Adipocyte (in vitro differentiated cells): ENCODE data around the gene MTHFS.

Experiments
- DNase-seq: peaks from one replicate; pipeline ENCODE4 v3.0.0-alpha.2; 2015; ENCODE audit warnings: low read depth
- H3K27me3 ChIP-seq: replicated peaks from 2 replicates; pipeline ENCODE4 v1.7.0; 2013; ENCODE audit warnings: mild to moderate bottlenecking, low read length, moderate library complexity; ENCODE audit not compliant: control insufficient read depth, insufficient read depth
- H3K36me3 ChIP-seq: 2 replicates; pipeline ENCODE4 v1.7.0; 2013; ENCODE audit warnings: low read length, mild to moderate bottlenecking, moderate library complexity; ENCODE audit not compliant: control insufficient read depth, insufficient read depth, severe bottlenecking
- H3K4me1 ChIP-seq: 2 replicates; pipeline ENCODE4 v1.7.0; 2013; ENCODE audit warnings: mild to moderate bottlenecking, low read length, moderate library complexity; ENCODE audit not compliant: control insufficient read depth, insufficient read depth
- H3K4me3 ChIP-seq: 2 replicates; pipeline ENCODE4 v1.7.0; 2013; ENCODE audit warnings: mild to moderate bottlenecking, low read length, moderate library complexity
- H3K9ac ChIP-seq: 2 replicates; pipeline ENCODE4 v1.7.0; 2013; ENCODE audit warnings: mild to moderate bottlenecking, low read length, moderate library complexity
- H3K9me3 ChIP-seq: 2 replicates; pipeline ENCODE4 v1.7.0; 2013; ENCODE audit warnings: mild to moderate bottlenecking, low read length, moderate library complexity; ENCODE audit not compliant: control insufficient read depth

The MTHFS gene

GRCh38 chr15:79868554-79868953 lies 28.3 kb downstream of the MTHFS start:
- Histone ChIP-seq H3K4me3 (no peak overlapping the region), H3K27me3 (no peaks in the 10 kb centered on the region), H3K36me3 (peaks cover 21% of the 10 kb centered on the region), H3K9me3 (peaks cover under 1% of the 10 kb centered on the region), H3K9ac (no peak overlapping the region), H3K4me1 (no peaks in the 10 kb centered on the region)
- no peak for DNase-seq

- no peaks in the 10 kb centered on the region for H3K27me3 ChIP-seq
- no peaks in the 10 kb centered on the region for H3K4me1 ChIP-seq
- H3K36me3 ChIP-seq: peaks cover 22% of the 10 kb centered on the region
- H3K9me3 ChIP-seq: no peaks in the 10 kb centered on the region
- H3K9ac ChIP-seq: no peak overlapping the region
- H3K4me3 ChIP-seq: no peak overlapping the region
- DNase-seq: no peak
These were observed 32.9 kb downstream of the MTHFS start for GRCh38 chr15:79863886-79864285.

GRCh38 chr15:79862191-79862590 lies 34.6 kb downstream of the MTHFS start:
- peaks cover 22% of the 10 kb centered on the region for H3K36me3 ChIP-seq
- H3K4me1 ChIP-seq: no peaks in the 10 kb centered on the region
- no peak overlapping the region for H3K4me3 ChIP-seq
- no peak overlapping the region for H3K9ac ChIP-seq
- H3K27me3 ChIP-seq: no peaks in the 10 kb centered on the region
- DNase-seq: no peak
- no peaks in the 10 kb centered on the region for H3K9me3 ChIP-seq

GRCh38 chr15:79860661-79861060 lies 36.2 kb downstream of the MTHFS start:
- no peak for DNase-seq
- H3K36me3 ChIP-seq: peaks cover 20% of the 10 kb centered on the region
- H3K4me1 ChIP-seq: no peaks in the 10 kb centered on the region
- no peak overlapping the region for H3K9ac ChIP-seq
- no peak overlapping the region for H3K4me3 ChIP-seq
- H3K27me3 ChIP-seq: no peaks in the 10 kb centered on the region
- no peaks in the 10 kb centered on the region for H3K9me3 ChIP-seq

DNA sequence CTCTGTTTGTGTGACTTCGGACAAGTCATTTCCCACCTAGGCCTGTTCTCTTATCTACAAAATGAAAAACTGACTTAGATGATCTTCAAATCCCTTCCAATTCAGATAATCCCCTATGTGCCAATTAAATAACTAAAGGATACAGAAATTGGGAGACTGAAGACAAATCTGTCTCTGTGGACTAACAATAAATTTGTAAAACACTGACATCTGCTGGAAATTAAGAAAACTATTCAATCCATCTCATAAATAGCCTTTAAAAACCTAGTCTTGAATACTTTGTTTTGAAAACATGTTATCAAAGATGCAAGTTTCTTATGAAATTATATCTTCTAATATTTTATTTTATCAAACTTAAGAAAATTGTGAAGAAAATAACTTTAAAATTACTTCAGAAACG lies 38.3 kb downstream of the MTHFS start:
- H3K9ac ChIP-seq: no peak overlapping the region
- no peaks in the 10 kb centered on the region for H3K27me3 ChIP-seq
- peak; percentile 41 for DNase-seq
- H3K9me3 ChIP-seq: no peaks in the 10 kb centered on the region
- no peaks in the 10 kb centered on the region for H3K4me1 ChIP-seq
- no peak overlapping the region for H3K4me3 ChIP-seq
- peaks cover 14% of the 10 kb centered on the region for H3K36me3 ChIP-seq

- peak; percentile 90 for DNase-seq
- H3K9me3 ChIP-seq: no peaks in the 10 kb centered on the region
- no peak overlapping the region for H3K4me3 ChIP-seq
- peak overlapping the region; percentile 0 for H3K9ac ChIP-seq
- H3K27me3 ChIP-seq: no peaks in the 10 kb centered on the region
- peaks cover 4% of the 10 kb centered on the region for H3K4me1 ChIP-seq
- peaks cover 8% of the 10 kb centered on the region for H3K36me3 ChIP-seq
These were observed 43.1 kb downstream of the MTHFS start for GRCh38 chr15:79853492-79854328.

DNA sequence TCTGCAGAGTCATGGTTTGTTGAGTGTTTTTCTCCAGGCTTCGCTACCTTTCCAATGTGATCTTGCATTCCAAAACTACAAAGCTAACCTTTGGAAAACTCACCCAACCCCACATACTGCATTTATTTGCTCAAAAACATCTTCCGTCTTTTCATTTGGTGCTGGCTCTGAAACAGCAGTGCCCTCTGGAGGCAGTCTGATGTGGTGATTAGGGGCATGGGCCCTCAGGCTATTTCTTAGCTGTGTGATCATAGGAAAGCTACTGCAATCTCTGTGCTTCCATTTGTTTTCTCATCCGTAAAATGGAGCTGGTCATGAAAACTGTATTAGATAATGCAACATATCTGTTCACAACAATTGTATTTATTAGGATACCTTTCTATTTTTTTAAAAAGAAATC lies 47.0 kb downstream of the MTHFS start:
- DNase-seq: peak; percentile 65
- Histone ChIP-seq H3K4me3 (no peak overlapping the region), H3K36me3 (peaks cover 5% of the 10 kb centered on the region), H3K27me3 (no peaks in the 10 kb centered on the region), H3K9ac (no peak overlapping the region), H3K4me1 (peaks cover 4% of the 10 kb centered on the region), H3K9me3 (no peaks in the 10 kb centered on the region)

GRCh38 chr15:79846539-79846938 lies 50.3 kb downstream of the MTHFS start:
- Histone ChIP-seq H3K27me3 (no peaks in the 10 kb centered on the region), H3K9ac (no peak overlapping the region), H3K36me3 (peaks cover 16% of the 10 kb centered on the region), H3K4me3 (no peak overlapping the region), H3K4me1 (peaks cover 6% of the 10 kb centered on the region), H3K9me3 (no peaks in the 10 kb centered on the region)
- no peak for DNase-seq

DNA sequence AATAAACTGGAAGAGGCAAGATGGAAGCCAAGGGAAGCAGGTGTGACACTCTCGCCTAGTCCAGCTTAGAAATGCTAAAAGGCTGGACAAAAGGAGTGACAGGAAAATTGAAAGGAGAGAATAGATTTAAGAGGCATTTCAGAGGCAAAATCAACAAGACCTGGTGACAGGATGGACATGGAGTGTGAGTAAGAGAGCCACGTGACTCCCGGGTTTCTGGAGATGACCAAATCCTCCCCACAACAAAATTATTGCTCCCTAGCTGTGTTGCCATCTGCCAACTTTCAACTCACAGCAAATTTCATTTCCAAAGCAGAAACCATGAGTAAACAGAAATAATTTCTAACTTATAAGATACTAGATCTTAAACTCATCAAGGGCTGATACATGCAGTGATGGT lies 52.6 kb downstream of the MTHFS start:
- no peak overlapping the region for H3K4me3 ChIP-seq
- DNase-seq: no peak
- peaks cover 6% of the 10 kb centered on the region for H3K4me1 ChIP-seq
- H3K9me3 ChIP-seq: no peaks in the 10 kb centered on the region
- H3K27me3 ChIP-seq: no peaks in the 10 kb centered on the region
- no peak overlapping the region for H3K9ac ChIP-seq
- peaks cover 22% of the 10 kb centered on the region for H3K36me3 ChIP-seq

- Histone ChIP-seq H3K36me3 (peaks cover 18% of the 10 kb centered on the region), H3K4me1 (no peaks in the 10 kb centered on the region), H3K9me3 (no peaks in the 10 kb centered on the region), H3K27me3 (no peaks in the 10 kb centered on the region), H3K4me3 (no peak overlapping the region), H3K9ac (no peak overlapping the region)
- DNase-seq: no peak
These were observed 59.0 kb downstream of the MTHFS start for GRCh38 chr15:79837846-79838245.

GRCh38 chr15:79834495-79834894 lies 62.3 kb downstream of the MTHFS start:
- Histone ChIP-seq H3K36me3 (peaks cover 18% of the 10 kb centered on the region), H3K27me3 (no peaks in the 10 kb centered on the region), H3K4me3 (no peak overlapping the region), H3K9ac (no peak overlapping the region), H3K9me3 (no peaks in the 10 kb centered on the region), H3K4me1 (no peaks in the 10 kb centered on the region)
- no peak for DNase-seq
